Astrocyte of the cerebellum (primary cell): ENCODE data around the gene SEC16B.

Experiments used
- DNase-seq: peaks from one replicate; pipeline ENCODE4 v3.0.0-alpha.2; 2011; ENCODE audit warnings: low read depth
- H3K4me3 ChIP-seq: 2 replicates; pipeline ENCODE4 v1.5.1; 2011; ENCODE audit warnings: mild to moderate bottlenecking, low read depth, low read length, moderate library complexity
- CTCF ChIP-seq: IDR thresholded peaks from 2 replicates; pipeline ENCODE4 v1.5.1; 2012; ENCODE audit warnings: low read length, low read depth, moderate library complexity, mild to moderate bottlenecking; ENCODE audit errors: missing control alignments
- in situ Hi-C: cut with HindIII; loops from 2 replicates; pipeline ENCODE4 v1.10.0; 2017; ENCODE audit warnings: low sequenced_read_pairs

SEC16B gene

GRCh38 chr1:177969109-177969508 lies 749 bp downstream of the SEC16B start:
- no peak for DNase-seq
- no peak for TF ChIP-seq CTCF
- no peak overlapping the region for H3K4me3 ChIP-seq
- in situ Hi-C loops = no loop called here

DNA sequence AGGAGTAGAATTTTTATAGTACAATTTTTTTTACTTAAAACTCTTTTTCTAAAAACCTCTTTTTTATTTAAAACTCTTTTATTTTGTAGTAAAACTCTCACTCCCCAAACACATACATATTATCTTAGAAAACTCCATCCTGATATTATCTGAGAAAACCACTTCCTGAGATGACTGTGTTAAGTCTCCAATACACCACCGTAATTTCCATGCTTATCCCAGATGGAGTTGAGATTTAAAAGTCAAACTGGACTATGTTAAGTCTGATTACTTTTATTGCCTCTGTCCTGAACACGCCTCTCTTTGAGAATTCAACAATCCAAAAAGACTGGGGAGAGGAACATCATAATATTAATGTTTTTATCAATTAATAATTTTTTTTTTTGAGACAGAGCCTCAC lies 3.7 kb downstream of the SEC16B start:
- no peak for TF ChIP-seq CTCF
- in situ Hi-C loops = no loop called here
- H3K4me3 ChIP-seq = no peak overlapping the region
- DNase-seq = no peak

DNA sequence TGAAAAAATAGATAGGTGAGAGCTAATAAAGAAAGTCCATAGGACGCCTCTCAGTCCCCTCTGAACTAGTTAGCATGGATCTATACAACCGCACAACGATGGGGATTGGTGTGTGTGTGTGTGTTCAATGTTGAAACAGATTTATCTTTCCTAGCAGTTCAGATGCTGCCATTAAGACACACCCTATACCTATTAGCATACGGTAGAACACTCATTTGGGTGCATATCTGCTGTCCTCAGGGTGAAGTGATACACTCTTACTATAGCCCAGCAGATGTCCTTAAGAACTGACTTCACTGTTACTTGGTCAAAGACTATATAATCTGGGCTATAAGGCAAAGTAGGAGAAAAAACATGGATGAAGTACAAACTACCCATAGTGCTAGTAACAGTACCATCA lies 4.6 kb downstream of the SEC16B start:
- no peak for TF ChIP-seq CTCF
- DNase-seq = no peak
- no peak overlapping the region for H3K4me3 ChIP-seq
- in situ Hi-C loops = no loop called here

- no peak overlapping the region for H3K4me3 ChIP-seq
- DNase-seq = no peak
- in situ Hi-C loops = no loop called here
- TF ChIP-seq CTCF = no peak
Measured at GRCh38 chr1:177964336-177964735, 5.5 kb downstream of the SEC16B start.

DNA sequence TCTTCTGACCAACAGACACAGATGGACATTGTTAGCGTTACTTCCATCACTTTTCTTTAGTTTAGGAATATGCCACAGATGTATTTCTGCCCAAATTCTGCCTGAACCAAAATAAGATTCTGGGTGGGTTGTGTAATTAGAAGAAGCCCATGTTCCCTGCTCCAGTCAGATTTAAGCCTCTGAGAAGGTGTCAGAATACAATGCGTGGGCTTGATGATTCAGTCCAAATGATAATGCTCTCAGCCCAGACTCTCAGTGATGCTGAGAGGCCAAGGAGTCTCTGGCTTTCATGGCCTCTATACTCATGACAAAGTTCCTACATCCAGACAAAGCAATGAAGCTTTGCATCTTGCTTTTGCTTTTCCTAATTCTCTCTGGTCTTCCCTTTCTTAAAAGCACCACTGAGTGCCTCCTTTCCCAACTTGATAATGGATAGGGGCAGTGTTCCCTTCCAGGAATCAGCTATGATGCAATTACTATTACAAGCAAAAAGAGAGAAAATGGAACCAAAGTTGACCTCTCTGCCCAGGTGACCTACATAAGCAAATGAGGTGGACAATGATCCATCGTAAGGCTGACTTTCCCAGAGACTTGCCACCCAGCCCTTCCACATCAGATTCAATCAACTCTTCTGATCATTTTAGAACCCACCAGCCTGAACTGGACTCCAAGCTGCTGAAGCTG lies 8.8 kb downstream of the SEC16B start:
- no peak for DNase-seq
- no peak overlapping the region for H3K4me3 ChIP-seq
- in situ Hi-C loops = no loop called here
- TF ChIP-seq CTCF = no peak

GRCh38 chr1:177959811-177960515 lies 9.9 kb downstream of the SEC16B start:
- DNase-seq = peak; percentile 26
- H3K4me3 ChIP-seq = no peak overlapping the region
- TF ChIP-seq CTCF = peak; percentile 58
- in situ Hi-C loops = no loop called here
